GM19023 (cell line): ENCODE measurements around the gene CNPY4.

Source experiments
- ATAC-seq: cut with Tn5 transposase; IDR thresholded peaks from one replicate; pipeline ENCODE4 v1.9.1; 2021; ENCODE audit warnings: mild to moderate bottlenecking, moderate library complexity; ENCODE audit not compliant: unreplicated experiment

CNPY4 gene

GRCh38 chr7:100091411-100092181 is 27.8 kb upstream of the CNPY4 start:
- ATAC-seq, result no peak

DNA sequence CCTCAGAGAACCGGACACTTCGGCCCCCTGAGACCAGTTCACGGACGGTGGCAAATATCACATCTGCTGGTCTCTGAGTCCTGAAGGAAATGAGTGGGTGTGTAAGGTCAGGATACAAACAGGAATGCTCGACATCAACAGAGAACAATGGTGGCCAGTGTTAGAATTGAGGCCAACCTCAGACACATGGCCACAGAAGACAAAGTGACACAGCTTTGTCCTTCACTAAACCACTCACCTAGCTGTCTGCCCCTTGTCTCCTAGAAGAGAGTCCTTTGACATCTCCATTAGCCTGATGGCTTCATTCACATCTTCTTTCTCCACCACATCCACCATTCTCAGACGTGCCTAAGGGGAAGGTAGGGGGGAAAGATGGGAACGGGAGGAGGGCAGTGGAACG is 26.4 kb upstream of the CNPY4 start:
- no peak for ATAC-seq

GRCh38 chr7:100093498-100093897 is 25.9 kb upstream of the CNPY4 start:
- no peak for ATAC-seq

DNA sequence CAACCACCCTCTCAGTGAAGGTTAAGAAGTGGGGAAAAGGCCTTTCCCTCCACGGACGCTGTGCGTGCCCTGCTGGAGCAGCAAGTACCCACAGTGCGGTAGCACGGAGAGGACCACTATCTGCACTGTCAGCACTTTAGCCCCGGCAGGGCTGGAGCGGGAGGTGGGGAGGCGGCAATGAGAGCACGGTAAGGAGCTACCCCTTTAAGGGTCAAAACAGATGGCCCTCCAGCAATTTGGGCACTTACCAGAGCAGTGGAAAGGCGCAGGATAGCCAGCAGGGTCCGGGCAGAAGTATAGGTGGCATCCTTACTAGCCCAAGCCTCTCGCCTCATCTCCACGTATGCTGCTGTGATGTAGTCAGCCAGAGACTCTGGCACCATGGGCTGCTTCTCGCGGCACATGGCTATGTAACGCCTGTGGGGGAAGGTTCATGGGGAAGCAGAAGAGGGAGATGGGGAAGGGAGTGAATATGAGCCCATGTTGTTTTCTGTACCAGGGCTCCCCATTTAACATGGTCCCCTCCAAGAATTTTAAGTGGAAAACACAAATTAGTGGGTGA is 25.4 kb upstream of the CNPY4 start:
- ATAC-seq, result no peak

DNA sequence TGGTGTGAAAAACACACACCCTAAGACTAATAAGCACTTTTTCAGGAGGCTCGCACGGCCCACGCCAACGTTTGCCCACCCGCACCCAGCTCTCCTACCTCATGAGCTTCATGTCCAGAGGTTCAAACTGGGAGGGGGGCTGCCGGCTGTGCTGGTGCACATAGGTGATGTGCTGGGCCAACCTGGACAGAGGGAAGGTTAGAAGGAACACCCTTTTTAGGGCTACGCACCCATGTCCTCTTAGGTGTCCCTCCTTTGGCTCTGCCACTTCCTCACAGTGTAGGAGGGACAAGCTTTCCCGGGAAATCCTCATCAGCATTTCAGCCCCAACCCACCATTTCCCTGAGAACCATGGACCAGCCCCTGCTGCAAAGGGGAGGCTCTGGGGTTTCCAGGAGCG is 24.1 kb upstream of the CNPY4 start:
- ATAC-seq, result no peak

DNA sequence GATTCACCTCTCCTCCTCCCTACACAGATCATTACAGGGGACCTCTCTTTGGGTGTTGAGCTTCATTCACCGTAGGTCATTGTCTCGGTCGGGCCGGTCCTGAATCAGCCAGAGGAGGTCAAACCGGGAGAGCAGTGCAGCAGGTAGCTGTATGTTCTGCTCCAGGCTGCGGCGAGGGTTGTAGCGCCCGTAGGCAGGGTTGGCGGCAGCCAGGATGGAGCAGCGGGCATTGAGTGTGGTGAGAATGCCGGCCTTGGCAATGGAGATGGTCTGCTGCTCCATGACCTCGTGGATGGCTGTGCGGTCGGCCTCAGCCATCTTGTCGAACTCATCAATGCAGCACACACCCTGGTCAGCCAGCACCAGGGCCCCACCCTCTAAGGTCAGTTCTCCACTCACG is 23.7 kb upstream of the CNPY4 start:
- no peak for ATAC-seq

DNA sequence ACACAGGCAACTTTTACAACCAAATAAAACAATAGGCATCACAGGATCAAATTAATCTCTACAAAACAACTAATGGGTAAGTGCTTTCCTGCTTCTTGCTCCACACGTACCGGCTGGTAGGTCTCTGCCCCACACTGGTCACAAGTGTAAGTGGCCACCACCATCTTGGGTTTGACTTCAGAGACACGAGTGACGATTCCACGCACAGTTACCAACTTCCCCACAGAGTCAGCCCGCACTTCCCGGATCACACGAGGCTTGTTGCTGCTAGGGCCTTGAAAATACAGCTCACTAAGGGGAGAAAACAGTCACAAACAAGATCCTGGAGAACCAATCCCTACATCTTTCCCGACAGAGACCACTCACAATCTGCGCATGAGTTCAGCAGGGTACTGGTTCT is 20.5 kb upstream of the CNPY4 start:
- ATAC-seq, result no peak

DNA sequence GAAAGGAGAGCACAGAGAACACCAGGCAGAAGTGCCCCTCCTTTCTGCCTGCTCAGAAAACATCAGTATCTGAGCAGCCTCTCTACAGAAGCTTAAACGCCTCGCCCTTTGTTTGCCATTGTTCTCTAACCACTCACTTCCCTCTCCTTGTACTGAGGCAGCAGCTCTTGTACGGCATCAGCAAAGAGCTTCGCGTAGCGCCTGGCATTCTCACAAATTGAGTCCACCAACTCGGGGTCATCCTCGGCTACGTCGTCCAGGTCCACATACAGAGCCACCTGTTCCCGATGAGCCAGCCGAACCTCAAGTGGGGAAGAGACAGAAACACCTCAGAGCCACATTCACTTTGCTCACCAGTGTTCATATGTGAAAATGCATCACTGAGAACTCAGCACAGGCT is 20.0 kb upstream of the CNPY4 start:
- no peak for ATAC-seq

DNA sequence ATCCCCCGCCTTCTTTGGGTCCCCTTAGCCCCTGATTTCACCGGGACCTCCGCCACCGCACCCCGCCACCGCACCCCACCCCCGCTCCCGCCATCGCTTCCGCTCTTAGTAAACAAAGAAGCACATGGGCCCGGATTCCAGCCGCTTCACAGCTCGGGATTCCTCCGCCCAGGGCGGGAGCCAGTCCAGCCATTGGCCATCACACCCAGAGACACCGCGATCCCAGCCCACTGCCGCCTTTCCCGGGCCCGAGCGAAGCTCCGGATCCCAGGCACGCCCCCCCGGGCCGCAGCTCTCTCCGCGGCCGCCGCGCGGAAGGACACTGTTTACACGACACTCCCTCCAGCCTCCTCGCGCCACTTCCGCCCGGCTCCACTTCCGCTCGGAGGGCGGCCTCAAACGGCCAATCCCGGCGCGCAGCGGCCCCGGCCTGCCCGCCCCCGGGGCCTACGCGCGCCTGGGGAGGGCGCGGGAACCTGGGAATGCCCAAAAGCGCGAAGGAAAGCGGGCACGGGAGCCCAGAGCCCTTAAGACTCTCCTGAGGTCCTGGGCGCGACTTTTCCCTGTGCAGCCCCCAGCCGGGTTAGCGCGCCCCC is 18.9 kb upstream of the CNPY4 start:
- ATAC-seq, result peak; percentile 68

GRCh38 chr7:100101016-100101862 is 18.2 kb upstream of the CNPY4 start, which contains the start of the genes AP4M1 and MCM7:
Gene AP4M1, plus strand, starts transcription at chr7:100101643. Its CDS starts 72 bp downstream, at chr7:100101715.
Gene MCM7, minus strand, starts transcription at chr7:100101397. Its CDS starts 103 bp downstream, at chr7:100101294.
- peak; percentile 84 for ATAC-seq

GRCh38 chr7:100102950-100103840 is 16.2 kb upstream of the CNPY4 start:
- no peak for ATAC-seq

DNA sequence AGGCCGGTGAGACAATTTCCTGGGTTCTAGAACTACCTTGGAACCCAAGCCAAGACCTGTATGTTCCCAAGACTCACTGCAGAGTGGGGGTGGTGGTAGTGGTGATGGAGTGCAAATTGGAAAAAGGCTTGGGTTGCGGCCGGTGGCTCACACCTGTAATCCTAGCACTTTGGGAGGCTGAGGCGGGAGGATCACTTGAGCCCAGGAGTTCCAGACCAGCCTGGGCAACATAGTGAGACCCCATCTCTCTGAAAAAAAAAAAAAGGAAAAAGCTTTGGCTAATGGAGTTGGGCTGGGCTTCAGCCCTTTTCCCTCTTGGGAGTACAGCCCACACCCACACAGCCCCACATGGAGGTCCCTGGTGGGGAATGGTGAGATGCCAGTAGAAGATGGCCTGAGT is 13.9 kb upstream of the CNPY4 start:
- no peak for ATAC-seq

GRCh38 chr7:100106633-100107032 is 12.8 kb upstream of the CNPY4 start:
- ATAC-seq, result no peak

DNA sequence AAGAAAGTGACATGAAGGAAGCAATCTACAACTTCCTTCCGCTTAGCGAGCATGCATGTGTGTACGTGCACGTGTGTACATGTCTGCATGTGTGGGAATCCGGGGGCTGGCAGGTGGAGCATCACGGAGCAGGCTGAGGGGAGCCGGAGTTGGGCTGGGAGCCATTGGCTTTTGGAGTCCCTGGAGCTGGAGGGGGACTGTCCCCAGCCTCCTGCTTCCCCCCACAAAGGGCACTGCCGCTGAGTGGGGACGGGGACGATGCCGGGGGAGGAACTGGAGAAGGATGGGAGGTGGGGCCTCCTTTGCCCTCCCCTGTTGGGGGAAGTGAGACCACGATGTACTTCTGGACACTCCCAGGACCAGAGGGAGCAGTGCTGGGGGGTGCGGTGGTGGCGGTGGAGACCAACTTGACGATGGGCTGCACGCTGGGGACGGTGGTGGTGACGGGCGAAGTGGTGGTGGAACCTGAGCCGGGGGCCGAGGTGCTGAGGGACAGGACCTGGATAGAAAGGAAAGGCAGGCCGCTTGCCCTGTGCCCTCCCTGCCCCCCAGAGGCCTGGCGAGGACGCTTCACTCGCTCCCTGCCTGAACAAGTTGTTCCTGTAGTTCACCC is 12.2 kb upstream of the CNPY4 start:
- no peak for ATAC-seq

DNA sequence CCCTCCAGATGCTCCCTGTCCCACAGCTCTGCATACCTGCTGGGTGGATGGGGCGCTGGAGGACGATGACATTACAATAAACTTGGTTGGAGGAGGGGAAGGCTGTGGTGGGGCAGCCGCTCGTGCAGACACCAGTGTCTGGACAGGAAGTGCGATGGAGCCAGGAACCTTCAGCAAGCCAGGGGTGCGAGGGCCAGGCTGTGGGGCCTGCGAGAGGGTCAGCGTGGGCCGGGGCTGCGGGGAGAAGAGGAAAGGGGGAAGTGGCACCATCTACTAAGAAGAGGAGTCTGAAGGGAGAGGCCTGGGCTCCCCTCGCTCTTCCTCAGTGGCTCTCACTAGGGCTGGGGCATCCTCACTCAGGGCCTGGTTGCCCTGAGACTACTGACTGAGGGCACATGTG is 11.5 kb upstream of the CNPY4 start:
- no peak for ATAC-seq

DNA sequence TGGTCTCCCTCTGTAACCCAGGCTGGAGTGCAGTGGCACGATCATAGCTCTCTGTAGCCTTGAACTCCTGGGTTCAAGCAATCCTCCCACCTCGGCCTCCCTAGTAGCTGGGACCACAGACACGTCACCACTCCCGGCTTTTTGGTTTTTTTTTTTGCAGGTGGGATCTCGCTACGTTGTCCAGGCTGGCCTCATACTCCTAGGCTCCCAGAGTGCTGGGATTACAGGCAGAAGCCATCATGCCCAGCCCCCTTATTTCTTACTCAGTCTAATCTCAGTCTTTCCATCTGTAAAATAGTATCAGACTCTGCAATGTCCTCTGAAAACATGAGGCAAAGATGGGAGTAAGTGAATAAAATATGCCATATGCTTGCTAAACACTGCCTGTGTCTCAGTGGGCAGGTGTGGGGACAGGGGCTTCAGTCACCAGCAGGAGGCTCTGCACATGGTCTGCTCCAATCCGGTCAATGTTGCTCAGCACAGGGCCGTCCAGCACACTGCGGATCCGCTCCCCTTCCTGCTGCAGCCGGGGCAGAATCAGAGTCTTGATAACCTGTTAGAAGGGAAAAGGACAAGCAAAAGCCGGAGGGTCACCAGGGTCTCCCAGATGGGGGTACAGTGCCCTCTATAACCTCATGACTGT is 9.8 kb upstream of the CNPY4 start:
- ATAC-seq, result no peak

DNA sequence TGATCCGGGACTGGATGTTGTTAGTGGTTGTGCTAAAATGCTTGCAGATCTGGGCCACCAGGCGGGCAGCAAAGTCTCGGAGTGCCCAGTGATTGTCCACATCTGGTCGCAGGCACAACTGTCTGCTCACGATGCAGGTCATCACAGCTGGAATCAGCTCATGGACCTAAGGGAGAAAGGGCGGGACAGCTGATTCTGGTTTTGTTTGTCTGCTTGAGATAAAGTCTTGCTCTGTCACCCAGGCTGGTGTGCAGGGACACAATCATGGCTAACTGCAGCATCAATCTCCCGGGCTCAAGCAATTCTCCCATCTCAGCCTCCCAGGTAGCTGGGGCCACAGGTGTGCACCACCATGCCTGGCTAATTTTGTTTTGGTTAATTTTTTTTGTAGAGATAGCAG is 8.3 kb upstream of the CNPY4 start:
- no peak for ATAC-seq

- no peak for ATAC-seq
Observed at GRCh38 chr7:100111914-100112313, 7.5 kb upstream of the CNPY4 start.

DNA sequence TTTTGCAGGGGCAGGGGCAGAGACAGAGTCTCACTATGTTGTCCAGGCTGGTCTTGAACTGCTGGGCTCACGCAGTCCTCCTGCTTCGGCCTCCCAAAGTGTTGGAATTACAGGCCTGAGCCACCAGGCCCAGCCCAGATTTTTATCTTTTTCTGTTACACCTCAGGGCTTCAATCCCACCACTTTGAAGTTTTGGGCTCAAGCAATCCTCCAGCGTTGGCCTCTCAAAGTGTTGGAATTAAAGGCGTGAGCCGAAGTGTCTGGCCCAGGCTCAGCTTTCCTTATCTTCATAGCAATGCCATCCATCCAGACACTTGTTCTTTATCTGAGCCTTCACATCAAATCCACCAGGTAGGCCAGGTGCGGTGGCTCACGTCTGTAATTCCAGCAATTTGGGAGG is 4.4 kb upstream of the CNPY4 start:
- ATAC-seq, result no peak
